CD4-positive, CD25-positive, alpha-beta regulatory T cell (primary cell): ENCODE results near the gene HS3ST5. TPM values are rescaled to one million over a fixed set of nuclear protein-coding genes. Genes with fewer than 3 reads are reported as not detected.

ENCODE experiments used
- ATAC-seq, 2 donors: fragments of 150-1000 bp; cut with Tn5 transposase; one replicate each; pipeline ENCODE4 v1.10.0; 2021; ENCODE audit warnings: low read depth in 2 of 2, moderate number of reproducible peaks in 2 of 2, moderate library complexity in 1 of 2
- DNase-seq, 3 donors: peaks; one replicate each; pipeline versions ENCODE4 v3.0.0 to v3.0.0-alpha.2; 2012 to 2022; ENCODE audit warnings: mixed read lengths in 1 of 3
- H3K27ac ChIP-seq: one replicate; pipeline ENCODE4 v1.7.0; 2013; ENCODE audit warnings: mild to moderate bottlenecking, low read length; ENCODE audit not compliant: insufficient read depth, poor library complexity, severe bottlenecking
- H3K27me3 ChIP-seq: one replicate; pipeline ENCODE4 v1.7.0; 2013; ENCODE audit warnings: low read length; ENCODE audit not compliant: control insufficient read depth, insufficient read depth
- H3K36me3 ChIP-seq: one replicate; pipeline ENCODE4 v1.7.0; 2013; ENCODE audit warnings: mild to moderate bottlenecking, low read length, moderate library complexity; ENCODE audit not compliant: control insufficient read depth, insufficient read depth
- H3K4me1 ChIP-seq: 2 replicates; pipeline ENCODE4 v1.7.0; 2013; ENCODE audit warnings: mild to moderate bottlenecking, low read length; ENCODE audit not compliant: insufficient read depth, control insufficient read depth, poor library complexity, severe bottlenecking
- H3K4me3 ChIP-seq: one replicate; pipeline ENCODE4 v1.7.0; 2013; ENCODE audit warnings: low read depth, mild to moderate bottlenecking, low read length, moderate library complexity
- H3K9me3 ChIP-seq, 2 experiments: 1 replicate in 1 of 2; 2 replicates in 1 of 2; pipeline ENCODE4 v1.7.0; 2013; ENCODE audit warnings: low read length in 2 of 2, mild to moderate bottlenecking in 1 of 2, moderate library complexity in 1 of 2; ENCODE audit not compliant: control insufficient read depth in 2 of 2
- H3K27ac Mint-ChIP-seq, 3 donors: one replicate each; pipeline ENCODE4 v1.8.0; 2020 to 2022; ENCODE audit warnings: mild to moderate bottlenecking in 3 of 3, mixed read lengths in 3 of 3, moderate library complexity in 2 of 3
- H3K27me3 Mint-ChIP-seq: one replicate; pipeline ENCODE4 v1.8.0; 2022; ENCODE audit warnings: mild to moderate bottlenecking, mixed read lengths
- H3K36me3 Mint-ChIP-seq: one replicate; pipeline ENCODE4 v1.8.0; 2020; ENCODE audit warnings: mixed read lengths
- H3K4me1 Mint-ChIP-seq, 4 donors: one replicate each; pipeline ENCODE4 v1.8.0; 2020 to 2022; ENCODE audit warnings: mixed read lengths in 4 of 4, mild to moderate bottlenecking in 1 of 4
- H3K4me3 Mint-ChIP-seq, 4 donors: one replicate each; pipeline ENCODE4 v1.8.0; 2020 to 2022; ENCODE audit warnings: mild to moderate bottlenecking in 4 of 4, mixed read lengths in 4 of 4, moderate library complexity in 3 of 4
- H3K9me3 Mint-ChIP-seq, 7 donors: one replicate each; pipeline ENCODE4 v1.8.0; 2020 to 2022; ENCODE audit warnings: mixed read lengths in 7 of 7, mild to moderate bottlenecking in 3 of 7, moderate library complexity in 2 of 7
- polyA plus RNA-seq, 4 donors: library from polyadenylated mRNA; unstranded; fragments of 300-500 nt; fragmentation: Illumina TruSeq; gene quantifications; one replicate each; pipeline ENCODE4 v1.2.3, GENCODE V29; 2021
- total RNA-seq: library from RNA; stranded (reverse); gene quantifications from one replicate; pipeline ENCODE4 v1.2.3, GENCODE V29; 2022

HS3ST5 gene
- total and polyA plus RNA-seq, 5 donors from 2014 or later: not detected

DNA sequence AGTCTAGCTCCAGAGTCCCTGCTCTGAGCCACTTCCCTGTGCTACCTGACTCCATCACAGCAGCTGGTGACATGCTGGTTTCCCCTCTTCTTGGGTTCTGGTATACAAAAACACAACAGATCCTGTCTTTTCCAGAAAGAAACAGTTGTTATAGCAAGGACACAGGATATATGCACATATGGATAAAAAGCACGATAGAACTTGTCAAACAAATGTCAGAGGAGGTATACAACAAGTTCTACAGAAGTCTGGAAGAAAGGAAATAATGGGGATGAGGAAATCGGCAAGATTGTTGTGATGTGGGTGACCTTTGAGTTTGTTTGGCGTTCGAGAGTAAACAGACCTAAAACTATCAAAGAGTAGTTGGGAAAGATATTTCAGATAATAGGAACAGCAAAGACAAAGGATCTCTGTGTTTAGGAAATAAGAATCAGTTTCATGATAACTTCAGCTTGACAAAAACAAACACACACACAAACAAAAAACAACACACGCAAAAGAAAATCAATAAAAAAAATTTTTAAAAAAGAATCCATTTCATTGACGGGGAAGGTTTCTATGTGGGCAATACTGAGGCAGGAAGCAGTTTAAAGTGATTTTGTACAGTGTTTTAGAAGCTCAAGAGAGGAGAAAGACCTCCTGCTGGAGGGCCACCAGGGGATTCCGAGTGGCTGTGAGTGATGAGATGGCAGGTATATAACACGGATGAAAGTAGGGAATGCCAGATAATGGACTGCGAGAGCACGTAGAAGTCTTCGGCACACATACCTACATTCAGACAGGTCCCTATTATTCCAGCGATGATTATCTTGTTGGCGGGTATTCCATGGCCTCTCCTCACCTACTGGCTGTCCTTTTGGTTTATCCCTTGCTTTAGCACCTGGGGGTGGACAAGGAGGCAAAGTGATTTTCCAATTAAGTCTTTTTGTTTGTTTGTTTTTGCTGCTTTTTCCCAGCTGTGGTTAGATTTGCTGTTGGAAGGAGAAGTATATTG is 174.9 kb downstream of the HS3ST5 start:
- H3K27me3 Mint-ChIP-seq: no peaks in the 10 kb centered on the region
- peaks cover 0 to 3% (median 0%) of the 10 kb centered on the region in 7 donors for H3K9me3 Mint-ChIP-seq
- DNase-seq: no peak
- Histone ChIP-seq H3K27ac (no peak overlapping the region), H3K4me3 (no peak overlapping the region), H3K36me3 (no peaks in the 10 kb centered on the region), H3K9me3 (no peaks in the 10 kb centered on the region), H3K4me1 (no peaks in the 10 kb centered on the region), H3K27me3 (no peaks in the 10 kb centered on the region)
- no peak overlapping the region for H3K27ac Mint-ChIP-seq
- H3K36me3 Mint-ChIP-seq: no peaks in the 10 kb centered on the region
- no peak for ATAC-seq
- H3K4me1 Mint-ChIP-seq: no peaks in the 10 kb centered on the region
- H3K4me3 Mint-ChIP-seq: no peak overlapping the region

DNA sequence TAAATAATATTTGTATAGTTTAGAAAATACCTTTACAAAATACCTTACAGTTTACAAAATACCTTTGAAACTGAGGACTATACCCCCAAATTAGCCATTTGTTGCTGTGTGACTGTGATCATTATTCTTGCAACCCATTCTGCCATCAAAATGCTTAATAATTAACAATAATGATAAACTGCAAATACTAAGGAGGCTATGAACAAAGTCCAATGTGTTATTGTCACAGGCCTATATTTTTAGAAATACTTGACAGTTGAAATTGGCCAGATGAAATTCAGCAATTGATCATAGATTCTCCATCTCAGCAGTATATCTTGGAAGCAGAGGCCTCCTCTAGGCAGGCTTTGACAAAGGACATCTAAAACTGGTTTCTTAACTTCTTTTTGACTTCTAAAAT is 178.6 kb downstream of the HS3ST5 start:
- Histone ChIP-seq H3K27me3 (no peaks in the 10 kb centered on the region), H3K36me3 (no peaks in the 10 kb centered on the region), H3K4me3 (no peak overlapping the region), H3K9me3 (no peaks in the 10 kb centered on the region), H3K4me1 (no peaks in the 10 kb centered on the region), H3K27ac (no peak overlapping the region)
- Mint-ChIP-seq H3K4me1 (no peaks in the 10 kb centered on the region), H3K36me3 (no peaks in the 10 kb centered on the region), H3K27ac (no peak overlapping the region), H3K27me3 (no peaks in the 10 kb centered on the region), H3K9me3 (peaks cover 0 to 3% (median 0%) of the 10 kb centered on the region in 7 donors), H3K4me3 (no peak overlapping the region)
- ATAC-seq (no peak), DNase-seq (no peak)

DNA sequence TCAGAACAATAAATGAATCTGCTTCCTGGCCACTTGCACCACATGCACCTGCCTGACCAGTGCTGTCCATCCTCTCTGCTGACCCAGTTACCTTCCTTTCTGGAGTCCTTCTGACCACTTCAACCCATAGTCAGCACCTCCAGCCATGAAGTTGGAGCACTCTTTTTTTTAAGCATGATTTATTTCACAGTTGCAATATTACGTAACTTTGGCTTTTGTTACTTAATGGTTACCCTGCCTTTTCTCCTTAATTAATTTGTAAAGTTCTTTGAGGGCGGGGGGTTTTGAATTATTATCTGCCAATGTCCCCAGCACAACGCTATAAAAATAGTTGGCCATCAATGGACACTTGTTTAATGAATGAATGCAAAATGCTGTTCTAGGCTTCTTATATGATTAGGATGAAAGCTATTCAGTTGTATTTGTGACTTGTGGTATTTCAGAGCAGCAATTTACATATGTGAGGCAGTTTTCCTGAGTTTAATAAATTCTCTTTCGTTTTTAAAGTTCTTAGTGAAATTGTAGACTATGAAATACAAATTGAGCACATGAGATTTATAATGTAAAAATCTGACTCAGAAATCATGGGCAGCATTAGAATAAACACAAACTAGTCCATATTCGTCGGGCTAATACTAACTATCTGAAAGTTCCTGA is 180.0 kb downstream of the HS3ST5 start:
- ATAC-seq (no peak), DNase-seq (no peak)
- no peaks in the 10 kb centered on the region for H3K4me1 Mint-ChIP-seq
- Histone ChIP-seq H3K27ac (no peak overlapping the region), H3K27me3 (no peaks in the 10 kb centered on the region), H3K9me3 (no peaks in the 10 kb centered on the region), H3K36me3 (no peaks in the 10 kb centered on the region), H3K4me1 (no peaks in the 10 kb centered on the region), H3K4me3 (no peak overlapping the region)
- H3K4me3 Mint-ChIP-seq: peak overlapping the region in 1 of 4 donors; percentile 4
- H3K27ac Mint-ChIP-seq: no peak overlapping the region
- no peaks in the 10 kb centered on the region for H3K36me3 Mint-ChIP-seq
- no peaks in the 10 kb centered on the region for H3K27me3 Mint-ChIP-seq
- H3K9me3 Mint-ChIP-seq: peaks cover 0 to 3% (median 0%) of the 10 kb centered on the region in 7 donors

DNA sequence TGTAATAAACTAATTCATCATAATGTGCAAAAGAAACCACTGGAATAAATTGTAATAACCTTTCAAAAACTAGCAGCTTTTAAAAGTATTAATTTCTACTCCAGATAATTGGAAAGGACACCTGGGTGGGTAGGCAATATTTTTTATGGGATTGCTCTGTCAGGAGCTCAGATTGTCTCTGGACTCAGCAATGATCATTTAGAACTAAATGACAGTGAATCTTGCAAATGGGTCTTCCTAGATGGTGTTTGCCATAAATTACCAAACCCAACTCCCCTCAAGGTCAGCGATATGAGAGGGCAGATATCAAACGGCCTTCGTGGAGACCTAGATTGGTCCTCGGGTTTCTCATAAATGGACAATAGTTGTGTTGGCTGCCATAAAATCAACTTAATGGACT is 181.9 kb downstream of the HS3ST5 start:
- H3K27ac ChIP-seq: no peak overlapping the region

DNA sequence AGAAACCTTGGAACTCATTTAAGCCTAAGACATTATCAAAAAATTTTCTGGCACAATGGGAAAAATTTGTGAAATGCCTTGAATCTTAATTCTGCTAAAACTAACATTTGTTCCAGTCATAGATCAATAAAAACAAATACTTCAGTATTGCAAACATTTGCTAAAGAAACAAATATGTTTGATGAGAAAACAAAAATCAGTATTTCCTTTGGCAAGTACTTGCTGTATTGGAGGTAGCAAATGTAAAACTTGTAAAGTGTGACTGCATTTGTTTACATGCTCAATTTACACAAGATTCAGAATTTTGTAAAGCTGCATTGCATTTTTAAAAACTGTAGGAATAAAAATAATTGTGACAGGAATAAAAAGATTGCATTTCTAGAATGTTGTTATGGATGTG is 183.1 kb downstream of the HS3ST5 start:
- ATAC-seq: no peak
- H3K27ac Mint-ChIP-seq: no peak overlapping the region
- no peaks in the 10 kb centered on the region for H3K36me3 Mint-ChIP-seq

More for the DNA sequence above, 181.9 kb downstream of the HS3ST5 start:
- Histone ChIP-seq H3K4me1 (no peaks in the 10 kb centered on the region), H3K4me3 (no peak overlapping the region), H3K36me3 (no peaks in the 10 kb centered on the region), H3K27me3 (no peaks in the 10 kb centered on the region), H3K9me3 (no peaks in the 10 kb centered on the region)
- no peak overlapping the region for H3K27ac Mint-ChIP-seq
- no peaks in the 10 kb centered on the region for H3K4me1 Mint-ChIP-seq
- H3K27me3 Mint-ChIP-seq: no peaks in the 10 kb centered on the region
- H3K4me3 Mint-ChIP-seq: no peak overlapping the region
- H3K9me3 Mint-ChIP-seq: peaks cover 0 to 7% (median 2%) of the 10 kb centered on the region in 7 donors
- ATAC-seq: no peak
- H3K36me3 Mint-ChIP-seq: no peaks in the 10 kb centered on the region
- DNase-seq: no peak

DNA sequence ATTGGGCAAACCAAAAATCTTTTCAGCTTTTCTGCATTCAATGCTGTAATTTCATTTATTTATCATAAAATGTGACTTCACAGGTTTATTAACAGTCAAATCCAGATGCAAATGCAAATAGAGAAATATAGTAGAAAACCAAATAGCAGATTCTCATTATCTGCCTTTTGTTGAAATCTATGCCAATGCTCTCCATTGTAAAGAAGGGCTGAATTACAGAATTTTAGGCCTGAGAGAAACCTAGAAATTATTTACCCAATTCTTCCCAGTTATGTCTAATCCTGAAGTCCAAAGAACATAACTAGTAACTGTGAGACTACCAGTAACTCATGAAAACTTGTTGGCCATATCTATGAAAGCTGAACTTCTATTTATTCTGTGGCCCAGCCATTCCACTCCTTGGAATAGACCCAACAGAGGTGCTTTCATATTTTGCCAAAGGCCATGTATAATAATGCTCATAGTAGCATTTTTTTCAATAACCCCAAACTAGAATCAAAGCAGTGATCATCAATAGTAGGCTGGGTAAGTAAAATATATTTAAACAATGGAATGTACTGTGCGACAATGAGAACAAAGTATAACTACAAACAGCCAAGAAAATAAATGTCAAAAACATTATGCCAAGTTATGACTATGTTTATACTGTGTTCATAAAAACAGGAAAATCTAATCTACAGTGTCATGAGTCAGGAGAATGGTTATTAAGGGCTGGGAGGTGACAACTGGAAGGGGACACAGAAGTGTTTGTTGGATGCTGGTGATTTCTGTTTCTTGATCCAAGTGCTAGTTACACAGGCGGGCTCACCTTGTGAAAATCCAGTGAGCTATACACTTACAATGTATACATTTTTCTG is 183.8 kb downstream of the HS3ST5 start:
- no peaks in the 10 kb centered on the region for H3K36me3 ChIP-seq
- Mint-ChIP-seq H3K4me1 (no peaks in the 10 kb centered on the region), H3K27me3 (no peaks in the 10 kb centered on the region), H3K36me3 (no peaks in the 10 kb centered on the region), H3K4me3 (no peak overlapping the region), H3K9me3 (peaks cover 0 to 7% (median 1%) of the 10 kb centered on the region in 7 donors), H3K27ac (no peak overlapping the region)
- no peak for DNase-seq
- no peaks in the 10 kb centered on the region for H3K27me3 ChIP-seq
- ATAC-seq: no peak
- no peaks in the 10 kb centered on the region for H3K4me1 ChIP-seq
- H3K4me3 ChIP-seq: no peak overlapping the region
- no peak overlapping the region for H3K27ac ChIP-seq
- no peaks in the 10 kb centered on the region for H3K9me3 ChIP-seq

More for the DNA sequence above, 183.1 kb downstream of the HS3ST5 start:
- H3K27me3 ChIP-seq: no peaks in the 10 kb centered on the region
- no peaks in the 10 kb centered on the region for H3K4me1 ChIP-seq
- H3K4me3 Mint-ChIP-seq: no peak overlapping the region
- no peaks in the 10 kb centered on the region for H3K36me3 ChIP-seq
- H3K27ac ChIP-seq: no peak overlapping the region
- DNase-seq: no peak
- no peaks in the 10 kb centered on the region for H3K27me3 Mint-ChIP-seq
- H3K4me3 ChIP-seq: no peak overlapping the region
- no peaks in the 10 kb centered on the region for H3K4me1 Mint-ChIP-seq
- peaks cover 0 to 7% (median 1%) of the 10 kb centered on the region in 7 donors for H3K9me3 Mint-ChIP-seq
- no peaks in the 10 kb centered on the region for H3K9me3 ChIP-seq

DNA sequence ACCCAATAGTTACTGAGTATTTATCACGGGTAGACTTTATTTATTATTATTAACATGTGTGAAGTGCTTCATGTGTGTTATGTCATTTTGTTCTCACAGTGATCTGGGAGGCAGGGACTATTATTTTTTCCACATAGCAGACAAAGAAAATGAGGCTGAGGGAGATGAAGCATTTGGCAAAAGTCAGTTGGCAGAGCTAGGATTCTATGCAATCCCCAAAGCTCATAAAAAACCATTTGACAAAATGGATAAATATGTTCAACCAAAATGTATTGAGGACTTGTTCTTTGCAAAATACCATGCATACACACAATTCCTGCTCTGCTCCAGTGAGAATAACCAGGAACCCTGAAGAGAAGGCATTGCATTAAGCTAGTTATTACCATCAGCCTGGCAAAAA is 184.4 kb downstream of the HS3ST5 start:
- no peaks in the 10 kb centered on the region for H3K36me3 ChIP-seq
- H3K27me3 ChIP-seq: no peaks in the 10 kb centered on the region
- H3K9me3 Mint-ChIP-seq: peaks cover 0 to 7% (median 1%) of the 10 kb centered on the region in 7 donors
- no peaks in the 10 kb centered on the region for H3K36me3 Mint-ChIP-seq
- no peaks in the 10 kb centered on the region for H3K9me3 ChIP-seq
- no peaks in the 10 kb centered on the region for H3K27me3 Mint-ChIP-seq
- ATAC-seq: no peak
- no peak overlapping the region for H3K4me3 ChIP-seq
- H3K4me1 Mint-ChIP-seq: no peaks in the 10 kb centered on the region
- H3K27ac ChIP-seq: no peak overlapping the region
- DNase-seq: no peak
- no peaks in the 10 kb centered on the region for H3K4me1 ChIP-seq
- no peak overlapping the region for H3K4me3 Mint-ChIP-seq
- H3K27ac Mint-ChIP-seq: no peak overlapping the region
